WTC11 (cell line): ENCODE data around the gene MTX2. TPM values are rescaled to one million over a fixed set of nuclear protein-coding genes. Genes with fewer than 3 reads are reported as not detected.

Experiments used
- ATAC-seq: fragments of 200-7000 bp; cut with Tn5 transposase; 2 replicates; pipeline ENCODE4 v1.10.0; 2021; ENCODE audit warnings: mild to moderate bottlenecking, moderate library complexity
- CTCF ChIA-PET: fragments of 300-600 bp; sonication (Branson Sonifier 250); formaldehyde crosslinking; loops from one replicate; lab custom pipeline; 2021; ENCODE audit warnings: antibody characterized with exemption; lab: Charles Lee
- POLR2A ChIA-PET: fragments of 350-600 bp; sonication (Branson Sonifier 250); formaldehyde crosslinking; loops from one replicate; lab custom pipeline; 2021; ENCODE audit warnings: antibody characterized with exemption; lab: Charles Lee
- DNase-seq: peaks from one replicate; pipeline ENCODE4 v3.0.0; 2021; ENCODE audit warnings: low spot score
- H3K27ac Mint-ChIP-seq: 2 replicates; pipeline ENCODE4 v1.8.0; 2021; ENCODE audit warnings: mixed read lengths
- H3K27me3 Mint-ChIP-seq: 2 replicates; pipeline ENCODE4 v1.8.0; 2021; ENCODE audit warnings: low read depth, mild to moderate bottlenecking, moderate library complexity, mixed read lengths
- H3K36me3 Mint-ChIP-seq: 2 replicates; pipeline ENCODE4 v1.8.0; 2021; ENCODE audit warnings: mixed read lengths
- H3K4me1 Mint-ChIP-seq: 2 replicates; pipeline ENCODE4 v1.8.0; 2022; ENCODE audit warnings: mixed read lengths
- H3K4me3 Mint-ChIP-seq: 2 replicates; pipeline ENCODE4 v1.8.0; 2021; ENCODE audit warnings: mild to moderate bottlenecking, moderate library complexity, mixed read lengths
- H3K9me3 Mint-ChIP-seq: 2 replicates; pipeline ENCODE4 v1.8.0; 2021; ENCODE audit warnings: mixed read lengths
- ETV6 ChIP-seq: sonication (generic); formaldehyde crosslinking; IDR thresholded peaks from 2 replicates; pipeline ENCODE4 v1.8.1; 2022; ENCODE audit warnings: mild to moderate bottlenecking, missing genetic modification reagents
- FOXP1 ChIP-seq: sonication (generic); formaldehyde crosslinking; IDR thresholded peaks from 2 replicates; pipeline ENCODE4 v1.8.0; 2022; ENCODE audit warnings: missing genetic modification reagents, mild to moderate bottlenecking, moderate library complexity, borderline replicate concordance
- GRHL2 ChIP-seq: fragments of 250-450 bp; sonication (Bioruptor Pico); IDR thresholded peaks from 2 replicates; pipeline ENCODE4 v1.8.0; 2022; ENCODE audit warnings: mild to moderate bottlenecking, moderate library complexity; ENCODE audit not compliant: insufficient replicate concordance, severe bottlenecking
- IRF2 ChIP-seq: sonication (generic); formaldehyde crosslinking; IDR thresholded peaks from 2 replicates; pipeline ENCODE4 v1.8.0; 2022; ENCODE audit warnings: low read depth, missing genetic modification reagents, borderline replicate concordance
- JUN ChIP-seq: sonication (generic); formaldehyde crosslinking; IDR thresholded peaks from 2 replicates; pipeline ENCODE4 v1.8.0; 2023; ENCODE audit warnings: mild to moderate bottlenecking, missing genetic modification reagents
- NFATC4 ChIP-seq: fragments of 250-450 bp; sonication (Bioruptor Pico); IDR thresholded peaks from 2 replicates; pipeline ENCODE4 v1.9.0; 2021; ENCODE audit warnings: mild to moderate bottlenecking
- OVOL2 ChIP-seq: fragments of 250-450 bp; sonication (Bioruptor Pico); IDR thresholded peaks from 2 replicates; pipeline ENCODE4 v1.9.0; 2021; ENCODE audit warnings: mild to moderate bottlenecking, borderline replicate concordance
- RELA ChIP-seq: sonication (generic); formaldehyde crosslinking; IDR thresholded peaks from 2 replicates; pipeline ENCODE4 v1.8.1; 2022; ENCODE audit warnings: missing genetic modification reagents, mild to moderate bottlenecking, borderline replicate concordance
- RORB ChIP-seq: fragments of 250-450 bp; sonication (Bioruptor Pico); IDR thresholded peaks from 2 replicates; pipeline ENCODE4 v1.9.0; 2021; ENCODE audit warnings: mild to moderate bottlenecking
- SP1 ChIP-seq: sonication (generic); formaldehyde crosslinking; conservative IDR thresholded peaks from 2 replicates; pipeline ENCODE4 v1.8.1; 2022; ENCODE audit warnings: missing genetic modification reagents
- TEAD1 ChIP-seq: sonication (generic); formaldehyde crosslinking; IDR thresholded peaks from 2 replicates; pipeline ENCODE4 v1.8.0; 2022; ENCODE audit warnings: mild to moderate bottlenecking, missing genetic modification reagents
- ZNF138 ChIP-seq: sonication (generic); formaldehyde crosslinking; conservative IDR thresholded peaks from 2 replicates; pipeline ENCODE4 v1.8.1; 2022; ENCODE audit warnings: mild to moderate bottlenecking, moderate library complexity, missing genetic modification reagents
- ZNF317 ChIP-seq: sonication (generic); formaldehyde crosslinking; IDR thresholded peaks from 2 replicates; pipeline ENCODE4 v1.8.1; 2023; ENCODE audit warnings: low read depth, mild to moderate bottlenecking, moderate library complexity, missing genetic modification reagents, borderline replicate concordance
- ZNF671 ChIP-seq: fragments of 250-450 bp; sonication (Bioruptor Pico); IDR thresholded peaks from 2 replicates; pipeline ENCODE4 v1.8.0; 2021; ENCODE audit warnings: mild to moderate bottlenecking
- total RNA-seq: library from RNA; stranded (reverse); gene quantifications from 3 replicates; pipeline ENCODE4 v1.2.3, GENCODE V29; 2021
- TF ChIP-seq, protein P1 (sequence below): fragments of 250-450 bp; sonication (Bioruptor Pico); IDR thresholded peaks from 2 replicates; pipeline ENCODE4 v1.9.0; 2021; ENCODE audit warnings: mild to moderate bottlenecking, borderline replicate concordance
- TF ChIP-seq, protein P2 (sequence below): sonication (generic); formaldehyde crosslinking; IDR thresholded peaks from 2 replicates; pipeline ENCODE4 v1.8.1; 2023; ENCODE audit warnings: mild to moderate bottlenecking, missing genetic modification reagents
- TF ChIP-seq, protein P3 (sequence below): sonication (generic); formaldehyde crosslinking; IDR thresholded peaks from 2 replicates; pipeline ENCODE4 v1.8.0; 2022; ENCODE audit warnings: mild to moderate bottlenecking, missing genetic modification reagents
- TF ChIP-seq, protein P4 (sequence below): sonication (generic); formaldehyde crosslinking; IDR thresholded peaks from 2 replicates; pipeline ENCODE4 v1.8.0; 2023; ENCODE audit warnings: missing genetic modification reagents

Gene MTX2
- total RNA-seq, 1 experiment from 2014 or later, result 33.6 TPM

DNA sequence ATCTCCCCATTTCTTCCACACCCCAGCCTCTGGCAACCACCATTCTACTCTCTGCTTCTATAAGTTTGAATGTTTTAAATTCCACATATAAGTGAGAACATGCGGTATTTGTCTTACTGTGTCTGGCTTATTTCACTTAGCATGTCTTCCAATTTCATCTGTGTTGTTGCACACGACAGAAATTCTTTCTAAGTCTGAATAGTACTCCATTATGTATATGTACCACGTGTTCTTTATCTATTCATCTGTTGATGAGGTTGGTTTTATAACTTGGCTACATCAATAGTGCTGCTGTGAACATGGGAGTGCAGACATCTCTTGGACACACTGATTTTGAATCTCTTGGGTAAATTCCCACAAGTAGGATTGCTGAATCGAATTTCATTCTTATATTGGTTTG lies 31.8 kb upstream of the MTX2 start:
- ChIA-PET POLR2A (no interaction called here), CTCF (no interaction called here)
- TF ChIP-seq, protein P1, sequence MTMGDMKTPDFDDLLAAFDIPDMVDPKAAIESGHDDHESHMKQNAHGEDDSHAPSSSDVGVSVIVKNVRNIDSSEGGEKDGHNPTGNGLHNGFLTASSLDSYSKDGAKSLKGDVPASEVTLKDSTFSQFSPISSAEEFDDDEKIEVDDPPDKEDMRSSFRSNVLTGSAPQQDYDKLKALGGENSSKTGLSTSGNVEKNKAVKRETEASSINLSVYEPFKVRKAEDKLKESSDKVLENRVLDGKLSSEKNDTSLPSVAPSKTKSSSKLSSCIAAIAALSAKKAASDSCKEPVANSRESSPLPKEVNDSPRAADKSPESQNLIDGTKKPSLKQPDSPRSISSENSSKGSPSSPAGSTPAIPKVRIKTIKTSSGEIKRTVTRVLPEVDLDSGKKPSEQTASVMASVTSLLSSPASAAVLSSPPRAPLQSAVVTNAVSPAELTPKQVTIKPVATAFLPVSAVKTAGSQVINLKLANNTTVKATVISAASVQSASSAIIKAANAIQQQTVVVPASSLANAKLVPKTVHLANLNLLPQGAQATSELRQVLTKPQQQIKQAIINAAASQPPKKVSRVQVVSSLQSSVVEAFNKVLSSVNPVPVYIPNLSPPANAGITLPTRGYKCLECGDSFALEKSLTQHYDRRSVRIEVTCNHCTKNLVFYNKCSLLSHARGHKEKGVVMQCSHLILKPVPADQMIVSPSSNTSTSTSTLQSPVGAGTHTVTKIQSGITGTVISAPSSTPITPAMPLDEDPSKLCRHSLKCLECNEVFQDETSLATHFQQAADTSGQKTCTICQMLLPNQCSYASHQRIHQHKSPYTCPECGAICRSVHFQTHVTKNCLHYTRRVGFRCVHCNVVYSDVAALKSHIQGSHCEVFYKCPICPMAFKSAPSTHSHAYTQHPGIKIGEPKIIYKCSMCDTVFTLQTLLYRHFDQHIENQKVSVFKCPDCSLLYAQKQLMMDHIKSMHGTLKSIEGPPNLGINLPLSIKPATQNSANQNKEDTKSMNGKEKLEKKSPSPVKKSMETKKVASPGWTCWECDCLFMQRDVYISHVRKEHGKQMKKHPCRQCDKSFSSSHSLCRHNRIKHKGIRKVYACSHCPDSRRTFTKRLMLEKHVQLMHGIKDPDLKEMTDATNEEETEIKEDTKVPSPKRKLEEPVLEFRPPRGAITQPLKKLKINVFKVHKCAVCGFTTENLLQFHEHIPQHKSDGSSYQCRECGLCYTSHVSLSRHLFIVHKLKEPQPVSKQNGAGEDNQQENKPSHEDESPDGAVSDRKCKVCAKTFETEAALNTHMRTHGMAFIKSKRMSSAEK (CRISPR knock-in tag), result no peak
- no peak for TF ChIP-seq IRF2 (CRISPR knock-in tag)
- TF ChIP-seq JUN, result no peak
- no peak for TF ChIP-seq SP1 (CRISPR knock-in tag)
- TF ChIP-seq NFATC4 (CRISPR knock-in tag), result no peak
- TF ChIP-seq TEAD1, result no peak
- no peak for TF ChIP-seq ETV6 (CRISPR knock-in tag)
- no peak for TF ChIP-seq RELA (CRISPR knock-in tag)
- H3K9me3 Mint-ChIP-seq, result no peaks in the 10 kb centered on the region
- no peak for DNase-seq
- no peak overlapping the region for H3K27ac Mint-ChIP-seq
- no peak for ATAC-seq
- no peak overlapping the region for H3K4me3 Mint-ChIP-seq
- no peaks in the 10 kb centered on the region for H3K36me3 Mint-ChIP-seq
- no peaks in the 10 kb centered on the region; the same call in none of the 2 replicates for H3K27me3 Mint-ChIP-seq
- H3K4me1 Mint-ChIP-seq, result no peaks in the 10 kb centered on the region

DNA sequence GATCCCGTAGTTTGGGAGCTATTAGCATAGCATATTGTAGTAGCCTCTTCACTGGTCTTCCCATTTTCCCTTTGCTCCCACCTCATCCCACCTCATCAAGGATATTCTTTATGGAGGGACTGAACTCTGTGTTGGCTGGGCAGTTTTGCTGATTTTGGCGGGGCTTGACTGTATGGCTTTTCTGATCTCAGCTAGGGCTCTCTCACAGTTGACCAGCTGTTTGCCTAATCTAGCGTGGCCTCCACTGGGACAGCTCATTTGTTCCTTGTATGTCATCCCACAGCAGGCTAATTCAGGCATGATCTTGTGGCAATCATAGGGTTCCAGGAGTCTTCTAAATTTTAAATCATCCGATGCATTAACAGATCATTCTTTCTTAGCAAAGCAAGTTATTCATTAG lies 30.2 kb upstream of the MTX2 start:
- Mint-ChIP-seq H3K27me3 (no peaks in the 10 kb centered on the region; the same call in none of the 2 replicates), H3K4me1 (no peaks in the 10 kb centered on the region), H3K9me3 (no peaks in the 10 kb centered on the region), H3K4me3 (no peak overlapping the region), H3K36me3 (no peaks in the 10 kb centered on the region), H3K27ac (no peak overlapping the region)
- CTCF ChIA-PET, result interaction anchor here (1.0 to 1.8 kb wide), 3 partner anchors 11 to 315 kb away, joined by 3 to 7 read pairs (median 3); no protein-coding TSS in a partner anchor
- DNase-seq, result no peak
- POLR2A ChIA-PET, result interaction anchor here (0.7 kb wide), 1 partner anchor 315 kb away, joined by 3 read pairs; no protein-coding TSS in a partner anchor
- ATAC-seq, result no peak
- no peak for TF ChIP-seq TEAD1
- TF ChIP-seq OVOL2 (CRISPR knock-in tag), result no peak
- no peak for TF ChIP-seq FOXP1 (CRISPR knock-in tag)
- TF ChIP-seq, protein P2, sequence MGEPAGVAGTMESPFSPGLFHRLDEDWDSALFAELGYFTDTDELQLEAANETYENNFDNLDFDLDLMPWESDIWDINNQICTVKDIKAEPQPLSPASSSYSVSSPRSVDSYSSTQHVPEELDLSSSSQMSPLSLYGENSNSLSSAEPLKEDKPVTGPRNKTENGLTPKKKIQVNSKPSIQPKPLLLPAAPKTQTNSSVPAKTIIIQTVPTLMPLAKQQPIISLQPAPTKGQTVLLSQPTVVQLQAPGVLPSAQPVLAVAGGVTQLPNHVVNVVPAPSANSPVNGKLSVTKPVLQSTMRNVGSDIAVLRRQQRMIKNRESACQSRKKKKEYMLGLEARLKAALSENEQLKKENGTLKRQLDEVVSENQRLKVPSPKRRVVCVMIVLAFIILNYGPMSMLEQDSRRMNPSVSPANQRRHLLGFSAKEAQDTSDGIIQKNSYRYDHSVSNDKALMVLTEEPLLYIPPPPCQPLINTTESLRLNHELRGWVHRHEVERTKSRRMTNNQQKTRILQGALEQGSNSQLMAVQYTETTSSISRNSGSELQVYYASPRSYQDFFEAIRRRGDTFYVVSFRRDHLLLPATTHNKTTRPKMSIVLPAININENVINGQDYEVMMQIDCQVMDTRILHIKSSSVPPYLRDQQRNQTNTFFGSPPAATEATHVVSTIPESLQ, result no peak
- TF ChIP-seq, all 79 proteins: peak for 0

DNA sequence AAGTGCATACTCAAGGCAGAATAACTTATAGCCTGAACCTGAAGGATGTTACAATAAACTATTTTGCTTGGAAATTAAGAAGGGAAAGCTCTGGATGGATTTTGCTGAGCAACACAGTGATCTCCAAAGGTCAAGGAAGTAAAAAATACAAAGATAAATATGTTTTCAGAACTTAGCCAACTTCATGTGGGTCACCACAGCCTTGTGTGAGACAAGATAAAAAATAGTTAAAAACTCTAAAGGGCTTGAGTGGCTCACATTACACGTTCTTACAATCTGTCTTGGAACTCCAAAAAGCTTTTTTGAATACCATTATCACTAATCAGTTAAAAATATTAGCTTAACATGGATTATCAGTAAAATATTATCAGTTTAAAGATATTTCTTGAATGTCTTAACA lies 28.9 kb upstream of the MTX2 start:
- Mint-ChIP-seq H3K27me3 (no peaks in the 10 kb centered on the region; the same call in none of the 2 replicates), H3K4me3 (no peak overlapping the region), H3K36me3 (no peaks in the 10 kb centered on the region), H3K4me1 (no peaks in the 10 kb centered on the region), H3K9me3 (no peaks in the 10 kb centered on the region), H3K27ac (no peak overlapping the region)
- CTCF ChIA-PET, result interaction anchor here (1.8 kb wide), 1 partner anchor 215 kb away, joined by 7 read pairs; no protein-coding TSS in a partner anchor
- ATAC-seq (no peak), DNase-seq (no peak)
- TF ChIP-seq ZNF138 (CRISPR knock-in tag), result no peak
- POLR2A ChIA-PET, result no interaction called here

DNA sequence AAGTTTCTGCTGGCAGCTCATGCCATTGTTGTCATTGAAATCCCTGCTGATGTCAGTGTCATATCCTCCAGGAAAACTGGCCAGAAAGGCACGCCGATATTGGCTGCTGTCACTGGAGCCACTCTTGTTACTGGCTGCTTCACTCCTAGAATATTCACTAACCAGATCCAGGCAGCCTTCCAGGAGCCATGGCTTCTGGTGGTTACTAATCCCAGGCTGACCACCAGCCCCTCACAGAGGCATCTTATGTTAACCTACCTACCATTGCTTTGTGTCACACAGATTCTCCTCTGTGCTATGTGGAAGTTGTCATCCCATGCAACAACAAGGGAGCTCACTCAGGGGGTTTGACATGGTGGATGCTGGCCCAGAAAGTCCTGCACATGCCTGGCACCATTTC lies 27.0 kb upstream of the MTX2 start:
- Mint-ChIP-seq H3K27me3 (no peaks in the 10 kb centered on the region; the same call in none of the 2 replicates), H3K27ac (no peak overlapping the region), H3K9me3 (no peaks in the 10 kb centered on the region), H3K4me3 (no peak overlapping the region), H3K36me3 (no peaks in the 10 kb centered on the region), H3K4me1 (no peaks in the 10 kb centered on the region)
- ATAC-seq, result no peak
- DNase-seq, result no peak
- ChIA-PET CTCF (interaction anchor here (1.7 kb wide), 1 partner anchor 213 kb away, joined by 7 read pairs; no protein-coding TSS in a partner anchor), POLR2A (interaction anchor here (0.7 kb wide), 1 partner anchor 59 kb away, joined by 3 read pairs; no protein-coding TSS in a partner anchor)
- TF ChIP-seq, protein P3, sequence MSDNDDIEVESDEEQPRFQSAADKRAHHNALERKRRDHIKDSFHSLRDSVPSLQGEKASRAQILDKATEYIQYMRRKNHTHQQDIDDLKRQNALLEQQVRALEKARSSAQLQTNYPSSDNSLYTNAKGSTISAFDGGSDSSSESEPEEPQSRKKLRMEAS, result no peak
- TF ChIP-seq, protein P1 (CRISPR knock-in tag), result no peak
- TF ChIP-seq, protein P4, sequence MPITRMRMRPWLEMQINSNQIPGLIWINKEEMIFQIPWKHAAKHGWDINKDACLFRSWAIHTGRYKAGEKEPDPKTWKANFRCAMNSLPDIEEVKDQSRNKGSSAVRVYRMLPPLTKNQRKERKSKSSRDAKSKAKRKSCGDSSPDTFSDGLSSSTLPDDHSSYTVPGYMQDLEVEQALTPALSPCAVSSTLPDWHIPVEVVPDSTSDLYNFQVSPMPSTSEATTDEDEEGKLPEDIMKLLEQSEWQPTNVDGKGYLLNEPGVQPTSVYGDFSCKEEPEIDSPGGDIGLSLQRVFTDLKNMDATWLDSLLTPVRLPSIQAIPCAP (CRISPR knock-in tag), result no peak
- TF ChIP-seq GRHL2, result no peak
- TF ChIP-seq RORB (CRISPR knock-in tag), result no peak
- no peak for TF ChIP-seq ZNF671 (CRISPR knock-in tag)
- no peak for TF ChIP-seq ZNF317 (CRISPR knock-in tag)
